GF-D8 (cell line): Measurements from ENCODE around the gene TXLNA.

ENCODE experiments used
- DNase-seq: peaks from one replicate; lab custom pipeline; 2025; lab: John Stamatoyannopoulos, UW

Gene TXLNA

GRCh38 chr1:32215629-32216480, 36.4 kb downstream of the TXLNA start:
- no peak for DNase-seq

- DNase-seq, result no peak
Observed at GRCh38 chr1:32216566-32216965, 37.1 kb downstream of the TXLNA start.

GRCh38 chr1:32219022-32219421, 39.5 kb downstream of the TXLNA start:
- no peak for DNase-seq

- no peak for DNase-seq
Observed at GRCh38 chr1:32220746-32221580, 41.5 kb downstream of the TXLNA start.

- no peak for DNase-seq
Observed at GRCh38 chr1:32221581-32221979, 42.1 kb downstream of the TXLNA start.

- DNase-seq, result peak; percentile 74
Observed at GRCh38 chr1:32221980-32222755, 42.7 kb downstream of the TXLNA start, which contains the start of the genes EIF3I and TMEM234. Gene EIF3I, plus strand, starts transcription at chr1:32222407. Its CDS starts 35 bp downstream, at chr1:32222442. Gene TMEM234, minus strand, starts transcription at chr1:32222353. Its CDS starts 31 bp downstream, at chr1:32222322.

- DNase-seq, result no peak
Observed at GRCh38 chr1:32223683-32224082, 44.2 kb downstream of the TXLNA start.

GRCh38 chr1:32224285-32224684, 44.8 kb downstream of the TXLNA start:
- DNase-seq, result no peak

- DNase-seq, result no peak
Observed at GRCh38 chr1:32228771-32229170, 49.3 kb downstream of the TXLNA start.

GRCh38 chr1:32231843-32232432, 52.5 kb downstream of the TXLNA start:
- DNase-seq, result no peak

- no peak for DNase-seq
Observed at GRCh38 chr1:32232558-32233304, 53.3 kb downstream of the TXLNA start.

GRCh38 chr1:32234792-32235191, 55.3 kb downstream of the TXLNA start:
- no peak for DNase-seq

GRCh38 chr1:32239337-32239736, 59.9 kb downstream of the TXLNA start:
- no peak for DNase-seq

GRCh38 chr1:32239790-32240139, 60.3 kb downstream of the TXLNA start:
- DNase-seq, result no peak

GRCh38 chr1:32240140-32240951, 60.9 kb downstream of the TXLNA start:
- DNase-seq, result no peak

GRCh38 chr1:32241001-32241763, 61.7 kb downstream of the TXLNA start:
- DNase-seq, result no peak

- DNase-seq, result no peak
Observed at GRCh38 chr1:32242341-32242851, 62.9 kb downstream of the TXLNA start.

GRCh38 chr1:32246888-32247273, 67.4 kb downstream of the TXLNA start, which contains the start of gene FAM167B:
Gene FAM167B, plus strand, starts transcription at chr1:32247222. Its CDS starts 200 bp downstream, at chr1:32247422.
- no peak for DNase-seq

GRCh38 chr1:32247452-32247851, 68.0 kb downstream of the TXLNA start:
- DNase-seq, result no peak
